ENCODE data around the gene GPR39.

GPR39 gene

DNA sequence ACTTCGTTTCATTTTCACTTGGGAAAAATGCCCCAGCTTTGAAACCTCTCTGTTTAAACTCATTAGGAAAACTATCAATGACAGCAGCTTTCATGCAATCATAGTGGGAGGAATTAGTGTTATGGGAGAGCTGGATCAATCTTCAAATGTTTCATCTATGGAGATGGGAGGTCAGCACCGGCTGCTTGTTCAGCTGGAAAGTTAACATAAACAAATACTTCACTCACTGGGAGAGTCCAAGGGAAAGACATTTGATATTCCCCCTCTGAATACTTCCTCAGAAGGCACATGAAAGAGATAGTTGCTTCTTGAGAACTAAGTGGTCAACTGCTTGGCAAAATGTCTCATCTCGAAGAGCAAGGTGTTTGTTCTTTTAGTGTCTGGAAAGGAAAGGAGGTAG is 246.1 kb downstream of the GPR39 start:
- H3K9me3 ChIP-seq (ENCODE audit: control insufficient read depth, insufficient read depth, low read depth, low read length): no peaks in the 10 kb centered on the region
- no peaks in the 10 kb centered on the region for H3K36me3 ChIP-seq (ENCODE audit: control insufficient read depth, insufficient read depth, low read length)
- H3K27me3 ChIP-seq (ENCODE audit: control insufficient read depth, insufficient read depth, low read length): peaks cover 9% of the 10 kb centered on the region
- no peak overlapping the region for H3K4me3 ChIP-seq (ENCODE audit: low read depth, low read length)
- peaks cover 2% of the 10 kb centered on the region; the same call in 1 of the 2 replicates for H3K4me1 ChIP-seq (ENCODE audit: control insufficient read depth, insufficient read depth, low read length)
- H3K27ac ChIP-seq (ENCODE audit: low read depth, low read length): no peak overlapping the region
- no peak overlapping the region for H3K9ac ChIP-seq (ENCODE audit: low read length)

DNA sequence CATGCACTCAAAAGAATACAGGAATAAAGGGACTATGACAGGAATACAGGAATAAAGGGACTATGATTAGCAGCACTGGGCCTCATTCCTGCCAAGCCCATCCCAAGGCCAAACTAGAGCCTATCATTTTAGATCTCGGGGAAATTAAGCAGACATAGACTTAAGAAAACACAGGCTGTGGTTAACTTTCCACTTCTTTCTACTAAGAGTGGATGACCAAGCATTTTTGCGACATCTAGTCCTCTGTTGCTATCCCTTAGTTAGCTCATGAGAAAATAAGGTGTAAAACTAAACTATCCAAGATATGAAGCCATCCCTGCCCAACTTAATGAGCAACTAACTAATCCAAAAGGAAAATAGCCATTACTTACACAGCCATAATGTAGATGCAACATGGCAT is 247.5 kb downstream of the GPR39 start:
- peaks cover 9% of the 10 kb centered on the region; the same call in 1 of the 2 replicates for H3K4me1 ChIP-seq (ENCODE audit: control insufficient read depth, insufficient read depth, low read length)
- H3K27me3 ChIP-seq (ENCODE audit: control insufficient read depth, insufficient read depth, low read length): peaks cover 23% of the 10 kb centered on the region
- no peak overlapping the region for H3K9ac ChIP-seq (ENCODE audit: low read length)
- H3K9me3 ChIP-seq (ENCODE audit: control insufficient read depth, insufficient read depth, low read depth, low read length): no peaks in the 10 kb centered on the region
- H3K36me3 ChIP-seq (ENCODE audit: control insufficient read depth, insufficient read depth, low read length): no peaks in the 10 kb centered on the region
- no peak overlapping the region for H3K4me3 ChIP-seq (ENCODE audit: low read depth, low read length)
- H3K27ac ChIP-seq (ENCODE audit: low read depth, low read length): no peak overlapping the region

DNA sequence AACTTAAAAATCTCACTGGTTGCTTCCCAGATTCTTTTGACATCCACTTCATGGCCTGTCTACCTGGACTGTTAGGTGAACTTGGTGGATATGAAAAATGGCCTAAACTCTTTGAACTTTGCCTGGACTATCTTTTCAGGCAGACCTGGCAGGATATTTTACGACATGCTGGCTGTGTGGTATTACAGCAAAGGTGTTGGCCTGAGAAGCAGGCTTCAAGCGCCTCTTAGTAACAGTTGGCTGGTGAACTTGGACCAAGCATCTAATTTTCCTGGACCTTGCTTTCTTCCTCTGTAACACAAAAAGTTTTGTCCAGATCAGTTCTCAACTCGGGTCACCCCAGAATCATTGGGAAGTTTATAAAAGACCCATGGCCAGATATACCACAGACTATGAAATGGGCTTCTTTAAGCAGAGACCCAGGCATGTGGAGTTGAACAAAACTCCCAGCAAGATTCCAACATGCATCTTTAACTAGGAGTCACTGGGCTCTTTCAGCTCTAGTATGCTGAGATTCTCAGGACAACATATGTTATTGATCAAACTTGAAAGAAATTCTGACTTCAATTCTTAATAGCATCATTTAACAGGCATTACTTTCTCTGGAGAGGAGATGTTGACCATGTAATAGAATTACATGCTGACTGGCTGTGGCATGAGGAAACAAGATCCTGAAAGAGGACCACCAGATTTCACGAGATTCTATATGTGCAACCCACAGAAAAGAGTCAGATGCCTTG is 249.0 kb downstream of the GPR39 start:
- no peak overlapping the region for H3K9ac ChIP-seq (ENCODE audit: low read length)
- no peak overlapping the region for H3K4me3 ChIP-seq (ENCODE audit: low read depth, low read length)
- H3K4me1 ChIP-seq (ENCODE audit: control insufficient read depth, insufficient read depth, low read length): peaks cover 9% of the 10 kb centered on the region; the same call in 1 of the 2 replicates
- H3K27me3 ChIP-seq (ENCODE audit: control insufficient read depth, insufficient read depth, low read length): peaks cover 38% of the 10 kb centered on the region
- no peaks in the 10 kb centered on the region for H3K36me3 ChIP-seq (ENCODE audit: control insufficient read depth, insufficient read depth, low read length)
- no peaks in the 10 kb centered on the region for H3K9me3 ChIP-seq (ENCODE audit: control insufficient read depth, insufficient read depth, low read depth, low read length)
- no peak overlapping the region for H3K27ac ChIP-seq (ENCODE audit: low read depth, low read length)

DNA sequence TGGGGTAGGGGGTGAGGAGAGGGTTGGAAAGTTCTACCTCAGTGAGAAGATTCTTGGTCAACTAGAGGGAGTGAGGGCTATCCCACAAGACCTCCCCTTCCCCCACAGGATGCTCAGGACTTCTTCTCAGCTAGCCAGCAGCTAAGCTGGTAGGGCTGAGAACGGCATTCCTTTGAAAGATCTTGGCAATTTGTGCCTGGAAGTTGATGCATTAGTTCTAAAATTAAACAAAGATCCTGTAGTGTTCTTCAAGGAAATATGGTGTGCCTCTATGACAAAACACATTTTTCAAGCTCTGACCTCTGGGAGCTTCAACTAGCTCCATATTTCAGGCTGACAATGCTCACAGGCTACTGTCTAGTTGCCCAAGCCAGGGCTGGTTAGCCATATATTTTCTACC is 251.1 kb downstream of the GPR39 start:
- Histone ChIP-seq H3K9ac (ENCODE audit: low read length) (no peak overlapping the region), H3K4me3 (ENCODE audit: low read depth, low read length) (no peak overlapping the region), H3K27me3 (ENCODE audit: control insufficient read depth, insufficient read depth, low read length) (peaks cover 59% of the 10 kb centered on the region), H3K9me3 (ENCODE audit: control insufficient read depth, insufficient read depth, low read depth, low read length) (no peaks in the 10 kb centered on the region), H3K4me1 (ENCODE audit: control insufficient read depth, insufficient read depth, low read length) (peaks cover 9% of the 10 kb centered on the region; the same call in 1 of the 2 replicates), H3K27ac (ENCODE audit: low read depth, low read length) (no peak overlapping the region), H3K36me3 (ENCODE audit: control insufficient read depth, insufficient read depth, low read length) (no peaks in the 10 kb centered on the region)

- peak overlapping the region; percentile 55 for H3K4me3 ChIP-seq (ENCODE audit: low read depth, low read length)
Observed at GRCh38 chr2:132668189-132668823, 251.7 kb downstream of the GPR39 start.

GRCh38 chr2:132668987-132669907 is 252.6 kb downstream of the GPR39 start:
- Histone ChIP-seq H3K4me1 (ENCODE audit: control insufficient read depth, insufficient read depth, low read length) (peaks cover 9% of the 10 kb centered on the region; the same call in 1 of the 2 replicates), H3K4me3 (ENCODE audit: low read depth, low read length) (peak overlapping the region; percentile 55), H3K27ac (ENCODE audit: low read depth, low read length) (no peak overlapping the region), H3K36me3 (ENCODE audit: control insufficient read depth, insufficient read depth, low read length) (no peaks in the 10 kb centered on the region), H3K9ac (ENCODE audit: low read length) (peak overlapping the region; percentile 24), H3K27me3 (ENCODE audit: control insufficient read depth, insufficient read depth, low read length) (peaks cover 64% of the 10 kb centered on the region), H3K9me3 (ENCODE audit: control insufficient read depth, insufficient read depth, low read depth, low read length) (no peaks in the 10 kb centered on the region)

More at GRCh38 chr2:132668189-132668823, 251.7 kb downstream of the GPR39 start:
- Histone ChIP-seq H3K9me3 (ENCODE audit: control insufficient read depth, insufficient read depth, low read depth, low read length) (no peaks in the 10 kb centered on the region), H3K27ac (ENCODE audit: low read depth, low read length) (no peak overlapping the region), H3K36me3 (ENCODE audit: control insufficient read depth, insufficient read depth, low read length) (no peaks in the 10 kb centered on the region), H3K27me3 (ENCODE audit: control insufficient read depth, insufficient read depth, low read length) (peaks cover 61% of the 10 kb centered on the region), H3K9ac (ENCODE audit: low read length) (no peak overlapping the region), H3K4me1 (ENCODE audit: control insufficient read depth, insufficient read depth, low read length) (peaks cover 9% of the 10 kb centered on the region; the same call in 1 of the 2 replicates)

- H3K27ac ChIP-seq (ENCODE audit: low read depth, low read length): no peak within 1 kb of the TSS
- peak within 1 kb of the TSS; percentile 55 for H3K4me3 ChIP-seq (ENCODE audit: low read depth, low read length)
- H3K27me3 ChIP-seq (ENCODE audit: control insufficient read depth, insufficient read depth, low read length): peaks cover 66% of the 10 kb centered on the region
- H3K4me1 ChIP-seq (ENCODE audit: control insufficient read depth, insufficient read depth, low read length): peaks cover 9% of the 10 kb centered on the region; the same call in 1 of the 2 replicates
- peak within 1 kb of the TSS; percentile 64 for H3K9ac ChIP-seq (ENCODE audit: low read length)
- H3K9me3 ChIP-seq (ENCODE audit: control insufficient read depth, insufficient read depth, low read depth, low read length): no peaks in the 10 kb centered on the region
- no peaks in the 10 kb centered on the region for H3K36me3 ChIP-seq (ENCODE audit: control insufficient read depth, insufficient read depth, low read length)
Observed at GRCh38 chr2:132669908-132670495, 253.4 kb downstream of the GPR39 start, which contains the start of gene LYPD1. Gene LYPD1, minus strand, starts transcription at chr2:132670205. Its CDS starts 273 bp downstream, at chr2:132669932.

GRCh38 chr2:132670496-132671150 is 254.0 kb downstream of the GPR39 start:
- Histone ChIP-seq H3K4me3 (ENCODE audit: low read depth, low read length) (peak overlapping the region; percentile 55), H3K27ac (ENCODE audit: low read depth, low read length) (no peak overlapping the region), H3K36me3 (ENCODE audit: control insufficient read depth, insufficient read depth, low read length) (no peaks in the 10 kb centered on the region), H3K27me3 (ENCODE audit: control insufficient read depth, insufficient read depth, low read length) (peaks cover 66% of the 10 kb centered on the region), H3K9ac (ENCODE audit: low read length) (peak overlapping the region; percentile 64), H3K4me1 (ENCODE audit: control insufficient read depth, insufficient read depth, low read length) (peaks cover 9% of the 10 kb centered on the region; the same call in 1 of the 2 replicates), H3K9me3 (ENCODE audit: control insufficient read depth, insufficient read depth, low read depth, low read length) (no peaks in the 10 kb centered on the region)

DNA sequence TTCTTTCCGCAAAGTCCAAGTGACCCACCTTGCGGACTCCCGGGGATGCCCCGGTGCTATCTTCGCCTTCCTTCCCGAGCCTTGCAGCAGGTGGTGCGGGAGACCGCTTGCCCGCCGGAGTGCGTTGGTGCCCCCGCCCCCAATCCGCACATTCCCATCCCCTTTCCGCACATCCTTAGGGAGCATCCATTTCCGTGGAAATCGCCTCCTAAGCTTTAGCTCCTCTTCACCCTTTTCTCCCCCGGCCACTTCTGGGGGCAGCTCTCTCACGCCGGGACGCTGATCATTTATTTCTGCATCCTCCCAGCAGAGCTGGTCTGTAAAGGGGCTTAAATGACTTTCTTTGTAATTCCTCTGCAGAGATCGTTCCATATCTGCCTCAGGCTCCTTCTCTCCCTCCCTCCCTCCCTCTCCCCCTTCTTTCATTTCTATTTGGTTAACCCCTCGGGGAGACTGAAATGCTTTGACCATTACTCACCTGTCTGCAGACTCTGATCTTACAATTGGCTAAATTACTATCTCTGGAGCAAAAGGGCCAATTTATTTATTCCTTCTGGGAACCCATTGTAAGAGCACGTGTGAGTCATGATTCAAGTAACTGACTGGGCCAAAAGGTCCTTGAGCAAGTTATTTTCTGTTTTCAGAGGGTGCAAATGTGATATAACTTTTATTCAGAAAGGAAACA is 254.7 kb downstream of the GPR39 start:
- Histone ChIP-seq H3K27ac (ENCODE audit: low read depth, low read length) (peak overlapping the region; percentile 39; the same call in 1 of the 2 replicates), H3K9ac (ENCODE audit: low read length) (peak overlapping the region; percentile 64), H3K27me3 (ENCODE audit: control insufficient read depth, insufficient read depth, low read length) (peaks cover 66% of the 10 kb centered on the region), H3K36me3 (ENCODE audit: control insufficient read depth, insufficient read depth, low read length) (no peaks in the 10 kb centered on the region), H3K4me3 (ENCODE audit: low read depth, low read length) (peak overlapping the region; percentile 55), H3K4me1 (ENCODE audit: control insufficient read depth, insufficient read depth, low read length) (peaks cover 9% of the 10 kb centered on the region; the same call in 1 of the 2 replicates), H3K9me3 (ENCODE audit: control insufficient read depth, insufficient read depth, low read depth, low read length) (no peaks in the 10 kb centered on the region)
